H7 (cell line): ENCODE data around the gene PNMA8B. TPM values are rescaled to one million over a fixed set of nuclear protein-coding genes. Genes with fewer than 3 reads are reported as not detected.
A peak's percentile ranks its signal among the peaks of the same experiment; 100 is the strongest.
"Not testable (repeated sequence)": the region's sequence is repeated elsewhere in the genome, so short reads cannot be mapped to it uniquely, and the experiment has no call there.

ENCODE experiments used
- DNase-seq: peaks from one replicate; pipeline ENCODE4 v3.0.0; 2012
- H3K27me3 ChIP-seq: 2 replicates; pipeline ENCODE4 v1.6.0; 2011; ENCODE audit warnings: mild to moderate bottlenecking, low read length; ENCODE audit not compliant: control insufficient read depth, insufficient read depth
- H3K36me3 ChIP-seq: replicated peaks from 2 replicates; pipeline ENCODE4 v1.5.1; 2011; ENCODE audit warnings: low read length; ENCODE audit not compliant: control insufficient read depth, insufficient read depth
- H3K4me3 ChIP-seq: 2 replicates; pipeline ENCODE4 v1.5.1; 2011; ENCODE audit warnings: low read depth, mild to moderate bottlenecking, control low read depth, low read length, moderate library complexity; ENCODE audit not compliant: insufficient read depth
- total RNA-seq: library from RNA; depleted of rRNA; stranded (reverse); fragments of >200 nt; shearing (Covaris generic); gene quantifications from 2 replicates; pipeline ENCODE4 v1.2.3, GENCODE V29; 2014; rRNA removed

The PNMA8B gene
- 2.8 and 3.3 TPM in 2 replicates for total RNA-seq

- DNase-seq = peak; percentile 99
- H3K4me3 ChIP-seq = peak within 1 kb of the TSS; percentile 50
- no peaks in the 10 kb centered on the region for H3K36me3 ChIP-seq
- peaks cover 43% of the 10 kb centered on the region for H3K27me3 ChIP-seq
These were observed at the start of gene PNMA8B for GRCh38 chr19:46495786-46496099. PNMA8B (minus strand) TSS chr19:46495867; CDS start chr19:46495465, 402 bp downstream.

- Histone ChIP-seq H3K27me3 (no peaks in the 10 kb centered on the region), H3K4me3 (no peak overlapping the region), H3K36me3 (no peaks in the 10 kb centered on the region)
- no peak for DNase-seq
These were observed 49.0 kb upstream of the PNMA8B start for GRCh38 chr19:46544651-46545050.

GRCh38 chr19:46542428-46543230 is 47.0 kb upstream of the PNMA8B start:
- Histone ChIP-seq H3K36me3 (no peaks in the 10 kb centered on the region), H3K27me3 (no peaks in the 10 kb centered on the region), H3K4me3 (no peak overlapping the region)
- DNase-seq = peak; percentile 79

- H3K4me3 ChIP-seq = no peak overlapping the region
- peak; percentile 75 for DNase-seq
- no peaks in the 10 kb centered on the region for H3K36me3 ChIP-seq
- H3K27me3 ChIP-seq = no peaks in the 10 kb centered on the region
These were observed 41.8 kb upstream of the PNMA8B start for GRCh38 chr19:46537136-46538097.

- no peak for DNase-seq
- Histone ChIP-seq H3K36me3 (no peaks in the 10 kb centered on the region), H3K27me3 (no peaks in the 10 kb centered on the region)
These were observed 40.7 kb upstream of the PNMA8B start for GRCh38 chr19:46536391-46536790.

GRCh38 chr19:46533621-46534081 is 38.0 kb upstream of the PNMA8B start:
- H3K4me3 ChIP-seq = no peak overlapping the region
- no peak for DNase-seq
- no peaks in the 10 kb centered on the region for H3K27me3 ChIP-seq
- no peaks in the 10 kb centered on the region for H3K36me3 ChIP-seq

More at GRCh38 chr19:46536391-46536790, 40.7 kb upstream of the PNMA8B start:
- no peak overlapping the region for H3K4me3 ChIP-seq

GRCh38 chr19:46533078-46533620 is 37.5 kb upstream of the PNMA8B start:
- H3K4me3 ChIP-seq = no peak overlapping the region
- peak; percentile 76 for DNase-seq
- no peaks in the 10 kb centered on the region for H3K36me3 ChIP-seq
- H3K27me3 ChIP-seq = no peaks in the 10 kb centered on the region

GRCh38 chr19:46530636-46531035 is 35.0 kb upstream of the PNMA8B start:
- peak; percentile 79 for DNase-seq
- H3K36me3 ChIP-seq = no peaks in the 10 kb centered on the region
- H3K27me3 ChIP-seq = no peaks in the 10 kb centered on the region
- H3K4me3 ChIP-seq = no peak overlapping the region

- H3K4me3 ChIP-seq = no peak overlapping the region
- no peaks in the 10 kb centered on the region for H3K36me3 ChIP-seq
- peak; percentile 90 for DNase-seq
- no peaks in the 10 kb centered on the region for H3K27me3 ChIP-seq
These were observed 34.2 kb upstream of the PNMA8B start for GRCh38 chr19:46529622-46530451.

- Histone ChIP-seq H3K27me3 (no peaks in the 10 kb centered on the region), H3K36me3 (no peaks in the 10 kb centered on the region), H3K4me3 (no peak overlapping the region)
- no peak for DNase-seq
These were observed 33.2 kb upstream of the PNMA8B start for GRCh38 chr19:46528601-46529590.

- not testable (repeated sequence) for H3K4me3 ChIP-seq, H3K27me3 ChIP-seq, H3K36me3 ChIP-seq, DNase-seq
These were observed 31.1 kb upstream of the PNMA8B start for GRCh38 chr19:46526801-46527200.

GRCh38 chr19:46524308-46524707 is 28.6 kb upstream of the PNMA8B start:
- no peaks in the 10 kb centered on the region for H3K27me3 ChIP-seq
- DNase-seq = no peak

GRCh38 chr19:46522988-46523387 is 27.3 kb upstream of the PNMA8B start:
- H3K27me3 ChIP-seq, DNase-seq, H3K4me3 ChIP-seq, H3K36me3 ChIP-seq: not testable (repeated sequence)

More at GRCh38 chr19:46524308-46524707, 28.6 kb upstream of the PNMA8B start:
- Histone ChIP-seq H3K4me3 (no peak overlapping the region), H3K36me3 (no peaks in the 10 kb centered on the region)
